ENCODE results near the gene OBI1. TPM values are rescaled to one million over a fixed set of nuclear protein-coding genes. Genes with fewer than 3 reads are reported as not detected.

The OBI1 gene
- total and polyA plus RNA-seq, 2 donors (not counting 1 experiment from before 2014, with no cell fraction given) = 3.1 to 15.4 TPM

- no CpG with 5 or more reads among the region's 1 CpG for WGBS (ENCODE audit: insufficient coverage)
- Histone ChIP-seq H2AFZ (ENCODE audit: insufficient read depth, low read depth, low read length, poor library complexity, severe bottlenecking) (no peak overlapping the region), H3K4me3 (ENCODE audit: control extremely low read depth in 1 of 5, extremely low read depth in 1 of 5, insufficient read depth in 1 of 5, low read depth in 2 of 5, low read length in 4 of 5) (no peak overlapping the region), H3K79me2 (ENCODE audit: control insufficient read depth, insufficient read depth, low read length) (no peaks in the 10 kb centered on the region), H3K27me3 (replicated peaks in 1 of 4; ENCODE audit: control extremely low read depth in 1 of 4, control insufficient read depth in 3 of 4, insufficient read depth in 4 of 4, low read length in 3 of 4) (no peaks in the 10 kb centered on the region), H4K20me1 (ENCODE audit: control insufficient read depth, insufficient read depth, low read length, poor library complexity, severe bottlenecking) (no peaks in the 10 kb centered on the region), H3K4me2 (replicated peaks; ENCODE audit: low read depth, low read length, poor library complexity, severe bottlenecking) (no peak overlapping the region), H3K9ac (ENCODE audit: low read length) (no peak overlapping the region), H3K27ac (ENCODE audit: low read length in 2 of 2) (no peak overlapping the region), H3K36me3 (replicated peaks in 1 of 2; ENCODE audit: control extremely low read depth in 1 of 2, control insufficient read depth in 1 of 2, extremely low read depth in 1 of 2, insufficient read depth in 2 of 2, low read length in 1 of 2) (no peaks in the 10 kb centered on the region), H3K4me1 (ENCODE audit: control insufficient read depth in 2 of 2, insufficient read depth in 2 of 2, low read length in 2 of 2) (no peaks in the 10 kb centered on the region), H3K9me3 (ENCODE audit: control extremely low read depth in 1 of 3, control insufficient read depth in 2 of 3, insufficient read depth in 1 of 3, low read length in 2 of 3) (no peaks in the 10 kb centered on the region)
- no peak for TF ChIP-seq EZH2 (IDR thresholded peaks at IDR 0.05; ENCODE audit: borderline replicate concordance, insufficient read depth, low read depth, low read length, poor library complexity, severe bottlenecking)
- TF ChIP-seq, protein P1, sequence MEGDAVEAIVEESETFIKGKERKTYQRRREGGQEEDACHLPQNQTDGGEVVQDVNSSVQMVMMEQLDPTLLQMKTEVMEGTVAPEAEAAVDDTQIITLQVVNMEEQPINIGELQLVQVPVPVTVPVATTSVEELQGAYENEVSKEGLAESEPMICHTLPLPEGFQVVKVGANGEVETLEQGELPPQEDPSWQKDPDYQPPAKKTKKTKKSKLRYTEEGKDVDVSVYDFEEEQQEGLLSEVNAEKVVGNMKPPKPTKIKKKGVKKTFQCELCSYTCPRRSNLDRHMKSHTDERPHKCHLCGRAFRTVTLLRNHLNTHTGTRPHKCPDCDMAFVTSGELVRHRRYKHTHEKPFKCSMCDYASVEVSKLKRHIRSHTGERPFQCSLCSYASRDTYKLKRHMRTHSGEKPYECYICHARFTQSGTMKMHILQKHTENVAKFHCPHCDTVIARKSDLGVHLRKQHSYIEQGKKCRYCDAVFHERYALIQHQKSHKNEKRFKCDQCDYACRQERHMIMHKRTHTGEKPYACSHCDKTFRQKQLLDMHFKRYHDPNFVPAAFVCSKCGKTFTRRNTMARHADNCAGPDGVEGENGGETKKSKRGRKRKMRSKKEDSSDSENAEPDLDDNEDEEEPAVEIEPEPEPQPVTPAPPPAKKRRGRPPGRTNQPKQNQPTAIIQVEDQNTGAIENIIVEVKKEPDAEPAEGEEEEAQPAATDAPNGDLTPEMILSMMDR (IDR thresholded peaks at IDR 0.05) = no peak
- intact Hi-C loops (cut with micrococcal nuclease) = no loop called here
- ChIA-PET CTCF (no interaction called here), POLR2A (no interaction called here)
- no peaks in the 10 kb centered on the region for H3K4me1 Mint-ChIP-seq
- H3K9me3 Mint-ChIP-seq (ENCODE audit: insufficient read depth) = no peaks in the 10 kb centered on the region
- H3K4me3 Mint-ChIP-seq = no peak overlapping the region
- no peak overlapping the region for H3K27ac Mint-ChIP-seq
- ATAC-seq (ENCODE audit: low read depth) (no peak), DNase-seq (no peak)
- peaks cover 18% of the 10 kb centered on the region for H3K27me3 Mint-ChIP-seq
These were observed 89.9 kb downstream of the OBI1 start for GRCh38 chr13:78569029-78569428.

GRCh38 chr13:78566631-78567030 is 92.3 kb downstream of the OBI1 start:
- intact Hi-C loops (cut with micrococcal nuclease) = no loop called here
- H3K27ac ChIP-seq (ENCODE audit: low read length in 2 of 2) = no peak overlapping the region
- DNase-seq (no peak), ATAC-seq (ENCODE audit: low read depth) (no peak)
- H3K9me3 ChIP-seq (ENCODE audit: control extremely low read depth in 1 of 3, control insufficient read depth in 2 of 3, insufficient read depth in 1 of 3, low read length in 2 of 3) = no peaks in the 10 kb centered on the region
- no peaks in the 10 kb centered on the region for H3K9me3 Mint-ChIP-seq (ENCODE audit: insufficient read depth)
- peaks cover 0 to 2% of the 10 kb centered on the region in 2 donors for H3K4me1 ChIP-seq (ENCODE audit: control insufficient read depth in 2 of 2, insufficient read depth in 2 of 2, low read length in 2 of 2)
- TF ChIP-seq, protein P1 (IDR thresholded peaks at IDR 0.05) = no peak
- TF ChIP-seq EZH2 (IDR thresholded peaks at IDR 0.05; ENCODE audit: borderline replicate concordance, insufficient read depth, low read depth, low read length, poor library complexity, severe bottlenecking) = no peak
- H3K4me3 ChIP-seq (ENCODE audit: control extremely low read depth in 1 of 5, extremely low read depth in 1 of 5, insufficient read depth in 1 of 5, low read depth in 2 of 5, low read length in 4 of 5) = no peak overlapping the region
- no peak overlapping the region for H2AFZ ChIP-seq (ENCODE audit: insufficient read depth, low read depth, low read length, poor library complexity, severe bottlenecking)
- no peak overlapping the region for H3K4me2 ChIP-seq (replicated peaks; ENCODE audit: low read depth, low read length, poor library complexity, severe bottlenecking)
- H3K4me3 Mint-ChIP-seq = no peak overlapping the region
- H3K9ac ChIP-seq (ENCODE audit: low read length) = no peak overlapping the region
- ChIA-PET POLR2A (no interaction called here), CTCF (no interaction called here)
- no peak overlapping the region for H3K27ac Mint-ChIP-seq
- no peaks in the 10 kb centered on the region for H4K20me1 ChIP-seq (ENCODE audit: control insufficient read depth, insufficient read depth, low read length, poor library complexity, severe bottlenecking)
- H3K4me1 Mint-ChIP-seq = no peaks in the 10 kb centered on the region
- H3K79me2 ChIP-seq (ENCODE audit: control insufficient read depth, insufficient read depth, low read length) = no peaks in the 10 kb centered on the region
- H3K27me3 ChIP-seq (replicated peaks in 1 of 4; ENCODE audit: control extremely low read depth in 1 of 4, control insufficient read depth in 3 of 4, insufficient read depth in 4 of 4, low read length in 3 of 4) = no peaks in the 10 kb centered on the region
- 95% methylated on average over 3 of the region's 5 CpGs for WGBS (ENCODE audit: insufficient coverage)
- H3K27me3 Mint-ChIP-seq = peaks cover 19% of the 10 kb centered on the region
- H3K36me3 ChIP-seq (replicated peaks in 1 of 2; ENCODE audit: control extremely low read depth in 1 of 2, control insufficient read depth in 1 of 2, extremely low read depth in 1 of 2, insufficient read depth in 2 of 2, low read length in 1 of 2) = no peaks in the 10 kb centered on the region

Other genes starting within 250 kb of the OBI1 start
- 0.17 TPM in 1 of 2 replicates, not detected in the other for gene POU4F1, start 55.6 kb downstream of the OBI1 start, total RNA-seq
- 0.12 and 0.51 TPM in 2 replicates for gene POU4F1, start 55.6 kb downstream of the OBI1 start, polyA plus RNA-seq

Measured in B cell (primary cell).